ENCODE results near the gene LMF1.

LMF1 gene

DNA sequence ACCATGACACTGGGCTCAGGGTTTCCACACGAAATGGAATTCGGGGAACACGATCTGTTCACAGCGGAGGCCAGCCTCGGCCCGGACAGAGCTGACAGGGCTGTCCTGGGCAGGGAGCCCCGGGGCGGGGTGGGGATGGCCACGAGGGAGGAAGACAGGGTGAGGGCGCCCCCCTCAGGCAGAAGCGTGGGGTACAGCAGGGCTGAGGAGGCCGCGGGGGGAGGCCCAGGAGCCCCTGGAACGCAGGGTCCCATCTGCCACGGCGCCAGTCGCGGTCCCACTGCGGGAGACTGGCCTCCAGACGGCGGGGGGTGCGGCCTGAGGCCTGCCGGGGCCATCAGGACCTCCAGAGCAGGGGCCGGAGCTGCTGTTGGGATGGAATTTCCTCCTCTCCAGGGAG lies 75.9 kb downstream of the LMF1 start:
- Histone ChIP-seq H3K9me2 (replicated peaks; ENCODE audit: insufficient read depth, low read length) (no peaks in the 10 kb centered on the region), H3K9ac (ENCODE audit: low read length) (no peak overlapping the region), H3K79me2 (ENCODE audit: insufficient read depth, low read length) (no peaks in the 10 kb centered on the region), H3K27ac (ENCODE audit: low read depth, low read length) (no peak overlapping the region), H3K36me3 (ENCODE audit: low read length) (no peaks in the 10 kb centered on the region), H2AFZ (ENCODE audit: low read depth, low read length, severe bottlenecking) (no peak overlapping the region), H3K27me3 (ENCODE audit: low read length) (no peaks in the 10 kb centered on the region), H3K4me2 (ENCODE audit: low read depth, low read length, poor library complexity, severe bottlenecking) (no peak overlapping the region), H3K9me3 (ENCODE audit: insufficient read depth, low read length) (no peaks in the 10 kb centered on the region), H3K4me3 (ENCODE audit: insufficient read depth, low read length, poor library complexity, severe bottlenecking) (no peak overlapping the region), H3F3A (ENCODE audit: insufficient read depth) (no peaks in the 10 kb centered on the region), H4K20me1 (ENCODE audit: low read depth, low read length) (no peaks in the 10 kb centered on the region)
- TF ChIP-seq, protein P1, sequence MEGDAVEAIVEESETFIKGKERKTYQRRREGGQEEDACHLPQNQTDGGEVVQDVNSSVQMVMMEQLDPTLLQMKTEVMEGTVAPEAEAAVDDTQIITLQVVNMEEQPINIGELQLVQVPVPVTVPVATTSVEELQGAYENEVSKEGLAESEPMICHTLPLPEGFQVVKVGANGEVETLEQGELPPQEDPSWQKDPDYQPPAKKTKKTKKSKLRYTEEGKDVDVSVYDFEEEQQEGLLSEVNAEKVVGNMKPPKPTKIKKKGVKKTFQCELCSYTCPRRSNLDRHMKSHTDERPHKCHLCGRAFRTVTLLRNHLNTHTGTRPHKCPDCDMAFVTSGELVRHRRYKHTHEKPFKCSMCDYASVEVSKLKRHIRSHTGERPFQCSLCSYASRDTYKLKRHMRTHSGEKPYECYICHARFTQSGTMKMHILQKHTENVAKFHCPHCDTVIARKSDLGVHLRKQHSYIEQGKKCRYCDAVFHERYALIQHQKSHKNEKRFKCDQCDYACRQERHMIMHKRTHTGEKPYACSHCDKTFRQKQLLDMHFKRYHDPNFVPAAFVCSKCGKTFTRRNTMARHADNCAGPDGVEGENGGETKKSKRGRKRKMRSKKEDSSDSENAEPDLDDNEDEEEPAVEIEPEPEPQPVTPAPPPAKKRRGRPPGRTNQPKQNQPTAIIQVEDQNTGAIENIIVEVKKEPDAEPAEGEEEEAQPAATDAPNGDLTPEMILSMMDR (IDR thresholded peaks at IDR 0.05; ENCODE audit: insufficient read depth, low read length, poor library complexity, severe bottlenecking): no peak

DNA sequence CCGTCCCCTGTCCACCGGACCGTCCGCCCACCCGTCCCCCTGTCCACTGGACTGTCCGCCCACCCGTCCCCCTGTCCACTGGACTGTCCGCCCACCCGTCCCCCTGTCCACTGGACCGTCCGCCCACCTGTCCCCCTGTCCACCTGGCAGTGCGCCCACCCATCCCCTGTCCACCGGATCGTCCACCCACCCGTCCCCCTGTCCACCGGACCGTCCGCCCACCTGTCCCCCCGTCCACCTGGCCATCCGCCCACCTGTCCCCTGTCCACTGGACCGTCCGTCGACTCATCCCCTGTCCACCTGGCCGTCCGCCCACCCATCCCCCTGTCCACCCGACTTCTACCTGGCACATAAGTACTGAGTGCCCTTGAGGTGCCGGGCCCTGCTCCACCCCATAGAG lies 76.6 kb downstream of the LMF1 start:
- no peaks in the 10 kb centered on the region for H3K27me3 ChIP-seq (ENCODE audit: low read length)

DNA sequence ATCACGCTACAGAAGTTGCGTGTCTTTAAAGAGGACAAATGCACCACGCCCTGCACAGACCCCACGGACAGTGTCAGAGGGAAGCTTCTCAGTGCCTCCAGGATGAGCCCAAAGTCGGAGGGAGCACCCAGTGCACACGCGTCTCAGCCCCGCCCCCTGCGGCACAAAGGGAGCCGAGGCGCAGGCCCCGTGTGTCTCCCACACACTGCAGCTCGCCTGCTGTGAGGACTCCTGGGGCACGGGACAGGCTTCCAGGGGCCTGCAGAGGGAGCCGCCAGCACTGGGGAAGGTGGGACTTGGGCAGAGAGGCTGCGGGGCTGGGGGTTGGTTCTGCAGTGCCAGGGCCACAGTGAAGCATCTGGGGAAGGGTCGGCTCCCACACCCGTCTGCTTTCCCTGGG lies 77.4 kb downstream of the LMF1 start:
- no peak overlapping the region for H3K27ac ChIP-seq (ENCODE audit: low read depth, low read length)
- no peaks in the 10 kb centered on the region for H4K20me1 ChIP-seq (ENCODE audit: low read depth, low read length)
- H3K36me3 ChIP-seq (ENCODE audit: low read length): no peaks in the 10 kb centered on the region
- TF ChIP-seq, protein P1 (IDR thresholded peaks at IDR 0.05; ENCODE audit: insufficient read depth, low read length, poor library complexity, severe bottlenecking): no peak
- no peak for TF ChIP-seq EZH2phosphoT487 (conservative IDR thresholded peaks at IDR 0.05; ENCODE audit: low read length)
- H3K9me2 ChIP-seq (replicated peaks; ENCODE audit: insufficient read depth, low read length): no peaks in the 10 kb centered on the region
- no peaks in the 10 kb centered on the region for H3K27me3 ChIP-seq (ENCODE audit: low read length)
- no peak overlapping the region for H3K4me3 ChIP-seq (ENCODE audit: insufficient read depth, low read length, poor library complexity, severe bottlenecking)
- H3F3A ChIP-seq (ENCODE audit: insufficient read depth): no peaks in the 10 kb centered on the region
- no peak overlapping the region for H3K9ac ChIP-seq (ENCODE audit: low read length)
- H3K9me3 ChIP-seq (ENCODE audit: insufficient read depth, low read length): no peaks in the 10 kb centered on the region
- H3K79me2 ChIP-seq (ENCODE audit: insufficient read depth, low read length): no peaks in the 10 kb centered on the region
- no peak overlapping the region for H2AFZ ChIP-seq (ENCODE audit: low read depth, low read length, severe bottlenecking)
- H3K4me2 ChIP-seq (ENCODE audit: low read depth, low read length, poor library complexity, severe bottlenecking): no peak overlapping the region

More for the DNA sequence above, 76.6 kb downstream of the LMF1 start:
- H3K4me3 ChIP-seq (ENCODE audit: insufficient read depth, low read length, poor library complexity, severe bottlenecking): no peak overlapping the region
- no peaks in the 10 kb centered on the region for H4K20me1 ChIP-seq (ENCODE audit: low read depth, low read length)
- H2AFZ ChIP-seq (ENCODE audit: low read depth, low read length, severe bottlenecking): no peak overlapping the region
- H3K36me3 ChIP-seq (ENCODE audit: low read length): no peaks in the 10 kb centered on the region
- no peak overlapping the region for H3K27ac ChIP-seq (ENCODE audit: low read depth, low read length)
- H3K79me2 ChIP-seq (ENCODE audit: insufficient read depth, low read length): no peaks in the 10 kb centered on the region
- TF ChIP-seq EZH2phosphoT487 (conservative IDR thresholded peaks at IDR 0.05; ENCODE audit: low read length): no peak
- TF ChIP-seq, protein P1 (IDR thresholded peaks at IDR 0.05; ENCODE audit: insufficient read depth, low read length, poor library complexity, severe bottlenecking): no peak
- H3K9me2 ChIP-seq (replicated peaks; ENCODE audit: insufficient read depth, low read length): no peaks in the 10 kb centered on the region
- H3K4me2 ChIP-seq (ENCODE audit: low read depth, low read length, poor library complexity, severe bottlenecking): no peak overlapping the region
- H3K9me3 ChIP-seq (ENCODE audit: insufficient read depth, low read length): no peaks in the 10 kb centered on the region
- no peaks in the 10 kb centered on the region for H3F3A ChIP-seq (ENCODE audit: insufficient read depth)
- H3K9ac ChIP-seq (ENCODE audit: low read length): no peak overlapping the region

Measured in SU-DHL-6 (cell line).